ENCODE results near the gene CHST3.

The CHST3 gene

GRCh38 chr10:72056113-72056512, 91.9 kb downstream of the CHST3 start:
- Histone ChIP-seq H3K4me1 (ENCODE audit: control insufficient read depth, insufficient read depth, low read length) (no peaks in the 10 kb centered on the region), H3K36me3 (ENCODE audit: control insufficient read depth, insufficient read depth, low read length) (no peaks in the 10 kb centered on the region), H3K9me3 (ENCODE audit: control insufficient read depth, low read length) (no peaks in the 10 kb centered on the region), H3K4me3 (ENCODE audit: low read length) (no peak overlapping the region), H3K27me3 (ENCODE audit: control insufficient read depth, insufficient read depth, low read length) (peaks cover 3% of the 10 kb centered on the region), H3K9ac (ENCODE audit: low read length) (no peak overlapping the region)

- peaks cover 3% of the 10 kb centered on the region for H3K27me3 ChIP-seq (ENCODE audit: control insufficient read depth, insufficient read depth, low read length)
- no peak overlapping the region for H3K9ac ChIP-seq (ENCODE audit: low read length)
These were observed 92.9 kb downstream of the CHST3 start for GRCh38 chr10:72056932-72057751.

DNA sequence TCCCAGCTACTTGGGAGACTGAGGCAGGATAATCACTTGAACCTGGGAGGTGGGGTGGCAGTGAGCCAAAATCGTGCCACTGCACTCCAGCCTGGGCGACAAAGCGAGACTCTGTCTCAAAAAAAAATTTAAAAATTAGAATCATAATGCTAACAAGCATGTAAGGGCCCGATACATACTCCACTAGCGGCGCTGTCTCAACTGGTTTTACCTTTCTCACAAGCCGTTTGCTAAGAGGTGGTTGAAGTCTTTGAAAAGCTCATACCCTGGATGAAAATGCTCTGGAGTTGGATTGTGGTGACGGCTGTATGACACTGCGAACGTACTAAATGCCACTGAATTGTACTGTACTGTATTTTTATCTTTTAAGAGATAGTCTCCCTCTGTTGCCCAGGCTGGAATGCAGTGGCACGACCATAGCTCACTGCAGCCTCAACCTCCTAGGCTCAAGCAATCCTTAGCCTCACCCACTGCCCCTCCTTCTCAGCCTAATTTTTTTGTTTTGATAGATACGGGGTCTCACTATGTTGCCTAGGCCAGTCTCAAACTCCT, 94.2 kb downstream of the CHST3 start:
- Histone ChIP-seq H3K4me3 (ENCODE audit: low read length) (no peak overlapping the region), H3K36me3 (ENCODE audit: control insufficient read depth, insufficient read depth, low read length) (no peaks in the 10 kb centered on the region), H3K4me1 (ENCODE audit: control insufficient read depth, insufficient read depth, low read length) (peaks cover 2% of the 10 kb centered on the region), H3K9me3 (ENCODE audit: control insufficient read depth, low read length) (no peaks in the 10 kb centered on the region), H3K27me3 (ENCODE audit: control insufficient read depth, insufficient read depth, low read length) (peaks cover 3% of the 10 kb centered on the region), H3K9ac (ENCODE audit: low read length) (no peak overlapping the region)

More at GRCh38 chr10:72056932-72057751, 92.9 kb downstream of the CHST3 start:
- no peaks in the 10 kb centered on the region for H3K9me3 ChIP-seq (ENCODE audit: control insufficient read depth, low read length)
- H3K4me3 ChIP-seq (ENCODE audit: low read length), result no peak overlapping the region
- H3K4me1 ChIP-seq (ENCODE audit: control insufficient read depth, insufficient read depth, low read length), result no peaks in the 10 kb centered on the region
- no peaks in the 10 kb centered on the region for H3K36me3 ChIP-seq (ENCODE audit: control insufficient read depth, insufficient read depth, low read length)

DNA sequence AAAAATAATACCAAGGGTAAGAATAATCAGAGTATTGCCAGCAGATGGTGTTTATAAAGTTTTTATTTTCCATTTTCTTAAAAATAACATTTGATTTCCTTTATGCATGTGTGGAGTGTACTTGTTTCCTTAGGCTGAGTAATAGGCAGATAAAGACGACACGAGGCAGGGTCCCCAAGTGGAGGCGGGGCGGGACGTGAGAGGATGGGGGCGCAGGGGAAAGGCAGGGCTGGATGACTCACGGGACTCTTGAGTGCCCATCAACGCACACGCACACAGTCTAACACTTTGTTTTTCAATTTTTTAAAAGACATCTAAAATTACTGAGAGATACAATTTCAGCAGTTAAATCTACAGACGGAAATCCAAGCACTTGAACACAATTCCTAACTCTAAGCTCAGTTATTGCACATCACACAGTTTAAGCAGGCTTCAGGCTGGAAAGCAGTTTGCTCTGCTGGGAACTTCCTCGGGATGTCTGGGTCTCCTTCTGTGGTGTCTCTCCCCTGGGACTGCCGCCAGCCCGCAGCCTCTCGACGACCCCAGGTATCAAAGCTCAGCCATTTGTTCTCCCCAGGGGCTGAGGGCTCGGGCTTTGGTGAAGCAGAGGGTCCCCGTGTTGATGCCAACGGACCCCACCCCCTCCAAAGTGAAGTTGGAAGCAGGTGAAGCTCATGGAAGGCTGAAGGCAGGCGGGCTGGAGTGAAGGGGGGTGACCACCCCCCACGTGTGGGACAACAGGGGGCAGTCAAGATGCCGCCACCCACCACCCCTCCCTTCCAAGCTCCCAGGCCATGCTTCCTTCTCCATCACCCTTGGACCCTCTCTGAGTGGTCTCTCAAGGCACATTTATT, 95.0 kb downstream of the CHST3 start:
- Histone ChIP-seq H3K36me3 (ENCODE audit: control insufficient read depth, insufficient read depth, low read length) (no peaks in the 10 kb centered on the region), H3K9me3 (ENCODE audit: control insufficient read depth, low read length) (no peaks in the 10 kb centered on the region), H3K4me3 (ENCODE audit: low read length) (no peak overlapping the region), H3K4me1 (ENCODE audit: control insufficient read depth, insufficient read depth, low read length) (peaks cover 7% of the 10 kb centered on the region), H3K9ac (ENCODE audit: low read length) (no peak overlapping the region), H3K27me3 (ENCODE audit: control insufficient read depth, insufficient read depth, low read length) (peaks cover 3% of the 10 kb centered on the region)

DNA sequence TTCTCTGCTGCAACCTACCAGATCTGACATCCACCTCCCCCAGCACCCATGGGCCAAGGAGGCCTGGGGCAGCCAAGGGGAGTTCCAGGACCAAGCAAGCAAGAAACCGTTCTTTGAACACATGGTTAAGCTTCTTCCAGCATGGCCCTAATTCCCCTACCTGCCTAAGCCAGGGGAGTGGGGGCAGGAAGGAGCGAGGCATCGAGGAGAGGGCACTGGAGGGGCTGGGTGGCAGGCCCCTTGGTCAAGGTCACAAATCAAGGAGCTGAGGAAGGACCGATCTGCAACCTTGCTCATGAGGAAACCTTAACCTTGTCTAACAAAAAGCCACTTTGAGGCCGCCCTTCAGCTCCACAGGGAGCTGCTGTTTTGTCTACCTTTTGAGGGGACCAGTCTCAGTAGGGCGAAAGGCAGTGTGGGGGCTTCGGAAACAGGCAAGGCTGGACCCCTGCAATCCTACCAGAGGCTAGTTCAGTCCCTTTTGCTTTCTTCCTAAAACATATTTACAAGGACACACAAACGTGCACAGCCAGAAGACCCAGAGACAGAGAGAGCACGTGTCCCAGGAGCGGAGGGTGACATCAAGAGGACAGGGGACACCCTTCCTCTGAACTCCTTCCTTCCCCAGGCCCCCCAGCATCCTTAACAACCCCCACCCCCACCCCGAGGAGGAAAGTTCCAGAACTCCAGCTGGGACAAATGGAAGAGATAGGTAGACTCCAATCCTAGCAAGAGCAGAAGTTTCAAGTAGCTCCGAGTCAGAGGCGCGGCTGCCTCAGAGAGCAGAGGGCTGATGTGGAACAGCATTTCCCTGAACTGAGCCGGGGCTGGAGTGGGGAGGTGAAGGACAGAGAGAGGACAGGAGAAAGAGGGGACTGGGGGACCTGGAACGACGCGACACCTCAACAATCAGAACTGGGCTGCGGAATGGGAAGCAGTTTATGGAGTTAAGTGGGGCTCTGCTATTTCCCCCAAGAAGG, 95.9 kb downstream of the CHST3 start:
- no peak overlapping the region for H3K4me3 ChIP-seq (ENCODE audit: low read length)
- H3K27me3 ChIP-seq (ENCODE audit: control insufficient read depth, insufficient read depth, low read length), result peaks cover 3% of the 10 kb centered on the region
- H3K36me3 ChIP-seq (ENCODE audit: control insufficient read depth, insufficient read depth, low read length), result no peaks in the 10 kb centered on the region
- H3K9ac ChIP-seq (ENCODE audit: low read length), result no peak overlapping the region
- H3K4me1 ChIP-seq (ENCODE audit: control insufficient read depth, insufficient read depth, low read length), result peaks cover 7% of the 10 kb centered on the region
- no peaks in the 10 kb centered on the region for H3K9me3 ChIP-seq (ENCODE audit: control insufficient read depth, low read length)

DNA sequence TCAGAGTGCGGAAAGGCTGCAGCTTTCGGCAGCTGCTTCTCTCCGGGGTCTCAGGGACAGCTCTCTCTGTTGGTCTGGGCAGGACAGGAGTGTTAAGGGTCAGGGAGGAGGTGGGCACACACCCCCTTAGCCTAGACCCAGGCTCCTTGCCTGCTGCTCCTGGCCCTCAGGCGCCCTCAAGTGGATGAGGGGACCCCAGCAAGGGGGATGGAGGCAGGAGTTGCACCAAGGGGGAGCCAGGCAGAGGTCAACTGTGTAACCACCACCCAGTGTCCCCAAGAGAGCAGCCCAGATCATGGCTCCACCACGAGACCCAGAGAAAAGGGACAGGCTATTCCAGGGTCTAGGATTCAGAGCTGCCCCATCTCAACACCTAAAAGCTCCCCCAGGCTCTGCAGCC, 97.3 kb downstream of the CHST3 start:
- H3K4me3 ChIP-seq (ENCODE audit: low read length), result no peak overlapping the region
- H3K36me3 ChIP-seq (ENCODE audit: control insufficient read depth, insufficient read depth, low read length), result no peaks in the 10 kb centered on the region
- peaks cover 7% of the 10 kb centered on the region for H3K4me1 ChIP-seq (ENCODE audit: control insufficient read depth, insufficient read depth, low read length)
- H3K9me3 ChIP-seq (ENCODE audit: control insufficient read depth, low read length), result no peaks in the 10 kb centered on the region
- no peak overlapping the region for H3K9ac ChIP-seq (ENCODE audit: low read length)
- peaks cover 3% of the 10 kb centered on the region for H3K27me3 ChIP-seq (ENCODE audit: control insufficient read depth, insufficient read depth, low read length)

DNA sequence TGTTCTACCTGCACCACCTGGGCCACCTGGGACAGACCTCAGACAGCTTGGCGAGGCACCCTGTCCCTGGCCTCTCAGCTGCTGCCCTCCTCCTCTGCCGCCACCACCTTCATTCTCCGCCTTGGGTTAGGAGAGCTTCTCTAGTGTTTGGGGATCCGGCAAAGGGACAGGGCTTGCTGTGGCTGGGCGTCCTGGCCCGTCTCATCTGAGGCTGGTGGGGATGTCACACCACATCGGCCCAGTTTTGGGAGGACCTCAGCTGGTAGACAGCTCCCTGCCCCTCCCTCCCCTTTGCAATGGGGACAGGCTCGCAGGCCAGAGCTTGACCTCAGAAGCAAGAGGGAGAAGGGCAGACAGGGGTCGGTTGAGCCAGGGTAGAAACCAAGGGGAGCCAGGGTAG, 97.7 kb downstream of the CHST3 start:
- H3K36me3 ChIP-seq (ENCODE audit: control insufficient read depth, insufficient read depth, low read length), result no peaks in the 10 kb centered on the region
- H3K4me3 ChIP-seq (ENCODE audit: low read length), result no peak overlapping the region
- H3K27me3 ChIP-seq (ENCODE audit: control insufficient read depth, insufficient read depth, low read length), result peaks cover 3% of the 10 kb centered on the region
- H3K9me3 ChIP-seq (ENCODE audit: control insufficient read depth, low read length), result no peaks in the 10 kb centered on the region
- peaks cover 7% of the 10 kb centered on the region for H3K4me1 ChIP-seq (ENCODE audit: control insufficient read depth, insufficient read depth, low read length)
- no peak overlapping the region for H3K9ac ChIP-seq (ENCODE audit: low read length)

DNA sequence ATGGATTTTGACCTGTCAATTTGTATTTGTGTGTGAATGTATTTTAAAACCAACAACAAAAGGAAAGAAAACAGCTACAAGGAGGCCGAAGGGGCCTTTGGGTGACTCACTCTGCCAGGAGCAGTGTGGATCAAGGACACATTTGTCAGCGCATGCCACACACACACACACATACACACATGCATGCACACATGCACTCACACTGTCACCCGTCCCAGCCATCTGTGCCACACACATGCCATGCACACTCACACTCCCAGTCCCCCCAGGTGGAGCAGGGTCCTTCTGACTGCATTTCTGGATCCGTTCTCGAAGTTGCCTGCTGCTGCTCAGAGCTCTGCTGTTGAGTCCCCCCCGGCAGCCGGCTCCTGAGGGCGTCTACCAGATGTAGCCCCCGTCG, 98.2 kb downstream of the CHST3 start:
- Histone ChIP-seq H3K36me3 (ENCODE audit: control insufficient read depth, insufficient read depth, low read length) (no peaks in the 10 kb centered on the region), H3K27me3 (ENCODE audit: control insufficient read depth, insufficient read depth, low read length) (peaks cover 3% of the 10 kb centered on the region), H3K4me3 (ENCODE audit: low read length) (no peak overlapping the region), H3K9ac (ENCODE audit: low read length) (no peak overlapping the region), H3K9me3 (ENCODE audit: control insufficient read depth, low read length) (no peaks in the 10 kb centered on the region), H3K4me1 (ENCODE audit: control insufficient read depth, insufficient read depth, low read length) (peaks cover 8% of the 10 kb centered on the region)
